GM19193 (cell line): Measurements from ENCODE around the gene SORCS1.

Experiments used
- POLR2A ChIP-seq: IDR thresholded peaks from 4 replicates; pipeline ENCODE4 v1.6.1; 2011; ENCODE audit not compliant: insufficient read depth, insufficient read length; ENCODE audit errors: extremely low read depth

Gene SORCS1

DNA sequence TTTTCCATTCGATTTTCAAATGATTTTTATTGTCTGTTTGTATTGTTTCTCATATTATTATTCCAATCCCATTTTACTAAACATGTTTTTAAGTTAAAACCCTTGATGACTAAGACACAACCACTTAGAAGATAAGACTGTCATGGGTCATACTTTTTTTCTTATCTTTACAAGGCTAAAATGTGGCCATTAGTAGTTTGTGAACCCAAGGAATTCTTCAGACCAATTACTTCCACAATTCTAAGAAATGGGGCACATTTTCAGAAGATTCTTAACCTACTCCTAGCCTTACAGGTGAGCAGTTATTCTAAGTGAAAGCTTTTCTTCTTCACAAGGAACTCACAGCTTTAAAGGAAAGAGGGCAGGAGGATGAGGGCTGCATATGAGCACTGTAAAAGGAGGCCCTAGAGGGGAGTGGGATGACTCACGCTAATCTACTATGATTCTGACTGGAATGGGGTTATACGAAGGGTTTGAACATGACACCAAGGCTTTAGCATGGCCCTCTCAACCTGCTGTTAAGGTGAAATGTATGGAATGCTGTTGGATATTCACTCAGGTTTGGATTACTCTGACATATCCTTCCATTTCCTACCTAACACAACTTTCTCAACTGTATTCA is 81.0 kb downstream of the SORCS1 start:
- no peak for TF ChIP-seq POLR2A

GRCh38 chr10:107081644-107082043 is 82.9 kb downstream of the SORCS1 start:
- no peak for TF ChIP-seq POLR2A

- no peak for TF ChIP-seq POLR2A
These were observed 89.4 kb downstream of the SORCS1 start for GRCh38 chr10:107075117-107075516.

GRCh38 chr10:107072786-107073185 is 91.7 kb downstream of the SORCS1 start:
- TF ChIP-seq POLR2A = no peak

DNA sequence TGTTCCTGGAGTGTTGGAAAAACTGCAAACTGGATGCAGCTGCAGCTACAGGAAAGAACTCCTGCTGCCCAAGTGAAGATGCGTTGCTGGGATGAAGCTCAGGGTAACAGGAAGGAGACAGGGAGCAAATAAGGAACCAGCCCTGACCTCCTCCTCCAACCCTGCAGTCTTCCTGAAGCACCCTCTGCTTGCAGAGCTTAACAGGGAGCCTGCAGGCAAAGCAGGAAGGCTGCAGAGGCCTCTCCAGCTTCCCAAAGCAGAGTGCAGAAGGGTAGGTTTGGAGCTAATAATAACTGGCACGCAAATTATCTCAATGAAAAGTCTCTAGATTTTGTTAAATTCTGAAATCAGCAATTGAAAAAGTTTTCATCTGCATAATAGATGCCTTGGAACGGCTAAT is 92.5 kb downstream of the SORCS1 start:
- TF ChIP-seq POLR2A = no peak

DNA sequence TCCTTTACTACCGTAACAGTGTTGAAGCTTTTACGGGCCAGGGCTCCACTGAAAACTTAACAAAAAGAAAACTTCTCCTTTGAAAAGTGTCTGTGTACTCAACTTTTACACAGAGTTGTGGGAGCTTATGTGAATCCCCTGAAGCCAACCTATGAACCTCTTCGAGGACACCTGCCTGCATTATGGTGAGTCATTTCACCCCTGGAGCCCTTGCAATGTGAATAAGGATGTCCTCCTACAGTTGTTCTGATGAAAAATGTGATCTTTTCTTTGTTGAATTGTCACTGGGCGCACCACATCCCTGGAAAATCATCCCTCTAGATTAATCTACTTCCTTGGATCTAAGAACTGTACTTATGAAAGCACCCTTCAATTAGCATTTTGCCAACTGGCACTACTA is 93.2 kb downstream of the SORCS1 start:
- TF ChIP-seq POLR2A = no peak

- TF ChIP-seq POLR2A = no peak
These were observed 96.7 kb downstream of the SORCS1 start for GRCh38 chr10:107067843-107068242.

DNA sequence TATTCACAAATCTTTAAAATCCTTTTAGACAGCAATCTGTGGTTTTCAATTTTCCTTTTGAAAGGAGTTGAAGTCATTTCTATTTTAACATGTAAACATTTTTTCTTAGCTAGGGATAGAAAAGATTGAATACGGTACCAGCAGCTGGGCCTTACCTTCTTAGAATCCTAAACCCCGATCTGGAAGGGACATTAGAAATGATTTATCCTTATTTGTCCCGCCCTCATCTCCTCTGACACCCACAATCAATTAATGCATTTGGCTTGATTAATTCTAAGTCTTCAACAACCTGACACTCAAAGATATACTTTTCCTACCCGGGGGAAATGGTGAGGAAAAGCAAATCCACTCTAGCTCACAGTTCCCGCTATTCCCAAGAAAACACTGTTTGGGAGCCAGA is 100.4 kb downstream of the SORCS1 start:
- TF ChIP-seq POLR2A = no peak

DNA sequence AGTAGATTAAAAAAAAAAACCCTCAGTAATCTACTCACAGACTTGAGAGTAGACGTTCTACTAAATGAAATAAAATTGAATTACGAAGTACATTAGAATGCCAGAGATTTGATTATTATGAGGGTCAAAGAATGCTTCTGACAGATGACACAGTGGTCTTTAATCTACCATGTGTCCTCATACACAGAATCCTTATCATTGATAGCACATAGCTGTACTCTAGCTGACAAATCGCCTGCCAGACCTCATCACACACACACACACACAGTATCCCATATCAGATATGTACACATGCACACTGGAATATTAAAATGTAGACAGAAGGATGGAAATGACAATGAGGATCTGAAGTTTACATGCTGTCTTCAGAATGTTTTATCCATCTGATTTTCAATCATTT is 104.6 kb downstream of the SORCS1 start:
- TF ChIP-seq POLR2A = no peak

DNA sequence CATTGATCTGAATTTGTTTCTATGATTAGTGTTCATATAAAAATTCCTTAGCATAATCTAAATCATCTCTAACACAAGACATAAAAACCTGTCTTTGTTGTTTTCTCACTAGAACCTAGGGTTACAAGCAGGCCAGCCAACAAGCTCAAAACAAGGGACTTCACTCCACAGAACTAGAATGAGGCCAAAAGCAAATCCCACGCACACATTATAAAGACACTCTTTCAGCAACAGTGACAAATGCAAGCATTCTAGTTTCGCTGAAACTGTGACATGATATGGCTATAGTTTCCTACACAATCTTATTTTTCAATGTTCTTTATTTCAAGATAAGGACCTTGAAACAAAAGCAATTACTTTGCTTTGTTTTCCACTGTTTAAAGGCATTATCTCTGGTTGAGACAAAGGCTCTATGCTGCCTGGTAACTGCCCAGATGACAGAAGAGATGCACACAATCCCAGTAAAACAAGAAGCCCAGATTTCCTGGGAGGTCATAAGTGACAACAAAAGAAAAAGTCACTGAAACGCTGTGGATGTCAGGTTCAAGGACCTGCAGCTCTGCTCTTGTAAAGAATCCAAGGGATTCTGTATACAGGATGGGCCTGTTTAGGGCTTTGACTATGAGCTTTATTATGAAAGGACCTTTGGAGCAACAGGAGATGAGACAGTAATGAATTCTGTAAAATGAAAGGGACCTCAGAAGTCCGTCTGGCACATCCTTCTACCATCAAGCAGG is 105.3 kb downstream of the SORCS1 start:
- no peak for TF ChIP-seq POLR2A

DNA sequence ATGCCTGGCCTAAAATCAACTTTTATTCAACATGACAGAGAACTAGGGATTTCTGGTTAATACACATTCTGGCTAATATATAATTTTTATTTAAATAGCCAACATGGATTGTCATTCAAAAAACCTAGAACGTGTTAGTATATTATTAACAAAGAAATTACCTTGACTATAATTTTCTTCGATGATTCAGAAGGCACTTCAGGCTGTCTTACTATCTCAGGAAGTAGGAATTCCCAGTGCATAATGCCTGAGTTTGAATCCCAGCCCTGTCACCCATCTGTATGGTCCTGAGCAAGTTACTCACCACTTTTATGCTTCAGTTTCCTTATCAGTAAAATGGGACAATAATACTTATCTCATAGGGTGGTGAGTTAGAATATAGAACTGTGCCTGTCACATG is 106.2 kb downstream of the SORCS1 start:
- TF ChIP-seq POLR2A = no peak

DNA sequence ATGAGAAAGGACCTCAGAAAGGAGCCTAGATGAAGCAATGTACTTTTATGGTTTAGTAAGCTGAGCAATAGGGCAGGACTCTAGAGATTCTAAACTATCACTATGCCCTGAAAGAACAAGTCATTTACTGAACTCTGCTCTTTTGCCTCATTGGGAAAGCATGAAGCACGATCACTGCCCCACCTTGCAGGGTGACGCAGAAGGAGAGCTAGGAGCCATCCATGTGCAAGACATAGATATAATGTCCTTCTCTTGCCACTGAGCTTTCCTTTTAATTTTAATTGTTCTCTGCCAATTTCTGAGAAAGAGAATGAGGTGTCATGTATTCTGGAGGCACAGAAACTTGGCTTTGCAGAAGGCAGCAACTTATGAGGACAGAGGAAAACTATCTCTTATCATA is 108.3 kb downstream of the SORCS1 start:
- no peak for TF ChIP-seq POLR2A

- TF ChIP-seq POLR2A = no peak
These were observed 109.9 kb downstream of the SORCS1 start for GRCh38 chr10:107054469-107055156.

GRCh38 chr10:107051769-107052168 is 112.7 kb downstream of the SORCS1 start:
- TF ChIP-seq POLR2A = no peak

GRCh38 chr10:107043461-107043860 is 121.0 kb downstream of the SORCS1 start:
- no peak for TF ChIP-seq POLR2A
